Measurements from ENCODE around the gene TNFRSF21. TPM values are rescaled to one million over a fixed set of nuclear protein-coding genes. Genes with fewer than 3 reads are reported as not detected.

Gene TNFRSF21
- total RNA-seq, 4 donors from 2014 or later, result 1.6 to 5.4 (median 3.1) TPM

- WGBS, 2 donors, result 77 to 84% methylated on average over 2 of the region's 2 CpGs
- DNase-seq (ENCODE audit: low spot score in 2 of 2), result no peak
- H3K4me3 ChIP-seq (ENCODE audit: low read depth, poor library complexity, severe bottlenecking), result no peak overlapping the region
- TF ChIP-seq CTCF (IDR thresholded peaks at IDR 0.05) (no peak), POLR2A (IDR thresholded peaks at IDR 0.05) (no peak)
- intact Hi-C loops (cut with DNase I; ENCODE audit: low total_unique reads), result no loop called here
These were observed 70.2 kb downstream of the TNFRSF21 start for GRCh38 chr6:47239546-47239945.

- intact Hi-C loops (cut with DNase I; ENCODE audit: low total_unique reads), result no loop called here
- H3K4me3 ChIP-seq (ENCODE audit: low read depth, poor library complexity, severe bottlenecking), result no peak overlapping the region
- DNase-seq (ENCODE audit: low spot score in 2 of 2), result no peak
- WGBS, 2 donors, result 75 to 84% methylated on average over 1 of the region's 1 CpG
- TF ChIP-seq POLR2A (IDR thresholded peaks at IDR 0.05), result no peak
- TF ChIP-seq CTCF (IDR thresholded peaks at IDR 0.05), result no peak
These were observed 71.2 kb downstream of the TNFRSF21 start for GRCh38 chr6:47238456-47238995.

DNA sequence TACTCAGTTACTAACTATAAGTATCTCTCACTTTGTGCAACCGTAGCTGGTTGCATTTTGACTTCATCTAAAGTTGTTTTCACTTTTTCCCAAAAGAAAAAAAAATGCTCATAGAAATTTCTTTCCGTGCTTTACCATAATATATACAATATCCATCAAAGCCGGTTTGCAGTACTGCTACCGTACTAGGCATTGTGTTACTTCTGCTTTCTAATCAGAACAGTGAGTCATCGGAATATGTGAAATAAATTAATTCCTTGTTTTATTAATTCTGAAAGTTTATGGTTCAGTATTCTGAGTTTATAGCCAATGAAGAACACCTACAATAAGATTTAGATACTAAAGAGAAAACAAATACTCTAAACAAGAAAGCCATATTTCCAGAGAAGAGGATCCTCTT is 72.5 kb downstream of the TNFRSF21 start:
- 78 to 79% methylated on average over 5 of the region's 5 CpGs for WGBS, 2 donors
- intact Hi-C loops (cut with DNase I; ENCODE audit: low total_unique reads), result no loop called here
- no peak for TF ChIP-seq POLR2A (IDR thresholded peaks at IDR 0.05)
- no peak for TF ChIP-seq CTCF (IDR thresholded peaks at IDR 0.05)
- no peak for DNase-seq (ENCODE audit: low spot score in 2 of 2)
- H3K4me3 ChIP-seq (ENCODE audit: low read depth, poor library complexity, severe bottlenecking), result no peak overlapping the region

GRCh38 chr6:47235964-47236760 is 73.5 kb downstream of the TNFRSF21 start:
- DNase-seq (ENCODE audit: low spot score in 2 of 2), result no peak
- H3K4me3 ChIP-seq (ENCODE audit: low read depth, poor library complexity, severe bottlenecking), result no peak overlapping the region
- no peak for TF ChIP-seq CTCF (IDR thresholded peaks at IDR 0.05)
- no peak for TF ChIP-seq POLR2A (IDR thresholded peaks at IDR 0.05)
- 53 to 61% methylated on average over 8 of the region's 8 CpGs for WGBS, 2 donors
- intact Hi-C loops (cut with DNase I; ENCODE audit: low total_unique reads), result no loop called here

DNA sequence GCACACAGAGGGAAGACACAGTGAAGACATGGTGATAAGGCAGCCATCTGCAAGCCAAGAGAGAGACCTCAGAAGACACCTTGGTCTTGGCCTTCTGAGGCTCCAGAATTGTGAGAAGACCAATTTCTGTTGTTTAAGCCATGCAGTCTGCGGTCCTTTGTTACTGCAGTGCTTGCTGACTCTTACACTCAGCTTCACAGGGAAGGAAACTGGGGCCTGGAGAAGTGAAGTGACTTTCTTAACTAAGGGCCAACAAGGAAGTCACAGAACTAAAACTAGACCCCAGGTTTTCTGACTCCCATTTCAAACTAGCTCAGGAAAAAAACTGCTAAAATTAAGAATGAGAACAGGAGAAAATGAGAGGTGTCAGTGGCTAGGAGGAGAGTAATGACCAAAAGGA is 74.3 kb downstream of the TNFRSF21 start:
- WGBS, 2 donors, result 90 to 92% methylated on average over 1 of the region's 1 CpG
- H3K4me3 ChIP-seq (ENCODE audit: low read depth, poor library complexity, severe bottlenecking), result no peak overlapping the region
- intact Hi-C loops (cut with DNase I; ENCODE audit: low total_unique reads), result no loop called here
- DNase-seq (ENCODE audit: low spot score in 2 of 2), result no peak
- TF ChIP-seq CTCF (IDR thresholded peaks at IDR 0.05) (no peak), POLR2A (IDR thresholded peaks at IDR 0.05) (no peak)

Measured in lower leg skin (tissue), 4 donors.